Esophagus squamous epithelium (tissue), 5 donors: ENCODE results near the gene NUBP1. TPM values are rescaled to one million over a fixed set of nuclear protein-coding genes. Genes with fewer than 3 reads are reported as not detected.
"Not testable (repeated sequence)": the region's sequence is repeated elsewhere in the genome, so short reads cannot be mapped to it uniquely, and the experiment has no call there.

Experiments
- DNase-seq: peaks from one replicate; lab custom pipeline; 2025; lab: John Stamatoyannopoulos, UW
- H3K27ac ChIP-seq, 4 donors: fragments of 200-600 bp; sonication (generic); one replicate each; pipeline ENCODE4 v1.5.1; 2016 to 2019; ENCODE audit warnings: mild to moderate bottlenecking in 1 of 4
- H3K27me3 ChIP-seq, 4 donors: fragments of 200-600 bp; sonication (generic); 1 replicate in 3 of 4; 2 replicates in 1 of 4; pipeline versions ENCODE4 v1.5.1 to v1.6.0; 2017 to 2021; ENCODE audit warnings: antibody characterized with exemption in 1 of 4
- H3K36me3 ChIP-seq, 3 donors: fragments of 200-600 bp; sonication (generic); one replicate each; pipeline ENCODE4 v1.5.1; 2016 to 2019
- H3K4me1 ChIP-seq, 3 donors: fragments of 200-600 bp; sonication (generic); one replicate each; pipeline ENCODE4 v1.5.1; 2017 to 2019
- H3K4me3 ChIP-seq, 4 donors: fragments of 200-600 bp; sonication (generic); 1 replicate in 3 of 4; 2 replicates in 1 of 4; pipeline ENCODE4 v1.5.1; 2016 to 2019; ENCODE audit warnings: mild to moderate bottlenecking in 2 of 4, moderate library complexity in 1 of 4
- H3K9me3 ChIP-seq, 3 donors: fragments of 200-600 bp; sonication (generic); one replicate each; pipeline ENCODE4 v1.5.1; 2016 to 2019
- CTCF ChIP-seq, 6 experiments: fragments of 450-650 bp in 4 of 6; fragments of 200-600 bp in 2 of 6; sonication (generic) in 2 of 6; IDR thresholded peaks; one replicate each; pipeline ENCODE4 v1.5.1; 2016 to 2019; ENCODE audit warnings: antibody characterized with exemption in 6 of 6, mild to moderate bottlenecking in 4 of 6, moderate library complexity in 4 of 6
- POLR2A ChIP-seq, 4 donors: fragments of 450-650 bp; IDR thresholded peaks; one replicate each; pipeline ENCODE4 v1.6.1; 2017; ENCODE audit warnings: antibody characterized with exemption in 4 of 4, mild to moderate bottlenecking in 4 of 4, moderate library complexity in 3 of 4
- WGBS, 2 donors: methylation state at CpG; one replicate each; pipeline ENCODE4 v1.1.5; 2018; 5-methylcytosine and 5-hydroxymethylcytosine counted together
- intact Hi-C: fragments of 100-400 bp; cut with DNase I; formaldehyde crosslinking; loops from one replicate; pipeline ENCODE4 v1.15.0; 2022
- total RNA-seq, 4 donors: library from RNA; depleted of rRNA; stranded (reverse); fragments of >200 nt; gene quantifications; one replicate each; pipeline ENCODE4 v1.1.0, GENCODE V29; 2016
- donor health status: DM: yes; HTN: yes; CAD: no.

Gene NUBP1
- total RNA-seq, 4 donors from 2014 or later, result 18.9 to 25.6 (median 21.1) TPM

DNA sequence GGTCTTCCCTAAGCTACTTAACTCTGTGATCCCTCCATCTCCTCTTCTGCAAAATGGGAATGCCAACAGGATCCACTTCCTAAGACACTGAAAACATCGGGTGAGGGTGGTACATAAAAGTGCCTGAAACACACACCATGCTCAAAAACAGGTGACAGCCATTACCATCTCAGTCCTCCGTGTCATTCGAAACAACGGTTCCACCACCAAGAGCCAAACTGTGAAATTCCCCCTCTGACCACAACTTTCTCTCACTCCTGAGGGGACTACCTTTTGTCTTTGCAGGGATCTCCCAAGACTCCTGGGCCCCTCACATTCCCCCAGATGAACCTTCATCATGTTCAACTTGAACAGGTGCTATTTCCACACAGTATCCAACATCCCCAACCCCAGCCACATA, 37.0 kb downstream of the NUBP1 start:
- no peaks in the 10 kb centered on the region for H3K27me3 ChIP-seq
- WGBS, 2 donors, result 71 to 88% methylated on average over 4 of the region's 4 CpGs
- peaks cover 0 to 14% (median 4%) of the 10 kb centered on the region in 3 donors for H3K4me1 ChIP-seq
- no peaks in the 10 kb centered on the region for H3K9me3 ChIP-seq
- TF ChIP-seq CTCF (IDR thresholded peaks at IDR 0.05), result no peak
- no peak for TF ChIP-seq POLR2A (IDR thresholded peaks at IDR 0.05)
- intact Hi-C loops, result no loop called here
- no peak overlapping the region for H3K4me3 ChIP-seq
- no peak overlapping the region for H3K27ac ChIP-seq
- H3K36me3 ChIP-seq, result no peaks in the 10 kb centered on the region
- DNase-seq, result no peak

DNA sequence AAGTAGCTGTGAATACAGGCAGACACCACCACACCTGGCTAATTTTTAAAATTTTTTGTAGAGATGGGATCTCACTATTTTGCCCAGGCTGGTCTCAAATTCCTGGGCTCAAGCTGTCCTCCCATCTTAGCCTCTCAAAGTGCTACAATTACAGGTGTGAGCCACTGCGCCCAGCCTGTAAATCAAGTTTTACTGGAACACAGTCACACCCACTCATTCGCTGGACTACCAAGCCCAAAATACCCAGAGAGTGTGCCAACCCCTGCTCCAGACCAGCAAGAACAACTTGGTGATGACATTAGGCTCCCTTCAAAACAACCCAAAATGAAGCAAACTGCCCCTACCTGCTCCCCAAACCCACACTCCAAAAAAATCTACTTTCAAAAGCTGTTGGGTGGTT, 39.0 kb downstream of the NUBP1 start:
- Histone ChIP-seq H3K27ac (peak overlapping the region in 1 of 4 donors; percentile 41), H3K36me3 (no peaks in the 10 kb centered on the region), H3K9me3 (no peaks in the 10 kb centered on the region), H3K27me3 (no peaks in the 10 kb centered on the region), H3K4me1 (peaks cover 0 to 14% (median 4%) of the 10 kb centered on the region in 3 donors), H3K4me3 (no peak overlapping the region)
- TF ChIP-seq POLR2A (IDR thresholded peaks at IDR 0.05) (no peak), CTCF (IDR thresholded peaks at IDR 0.05) (no peak)
- no peak for DNase-seq
- 29 to 50% methylated on average over 1 of the region's 2 CpGs for WGBS, 2 donors
- intact Hi-C loops, result no loop called here

DNA sequence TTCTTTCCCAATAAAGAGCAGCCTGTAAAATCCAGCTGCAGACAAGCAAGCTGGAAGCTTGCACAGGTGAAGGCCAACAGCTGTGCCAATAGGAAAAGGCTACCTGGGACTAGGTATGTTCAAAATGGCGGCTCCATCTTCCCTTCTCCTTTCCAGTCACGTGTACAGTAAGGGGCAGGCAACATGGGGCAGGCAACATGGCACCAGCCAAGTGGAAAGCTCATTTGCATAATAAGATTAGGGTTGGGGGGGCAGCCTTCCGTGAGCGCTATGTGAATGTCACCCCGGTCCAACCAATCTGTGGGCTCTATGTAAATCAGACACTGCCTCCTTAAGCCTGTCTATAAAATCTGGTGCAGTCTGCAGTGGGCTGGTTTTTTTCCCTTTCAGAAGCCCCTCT, 43.7 kb downstream of the NUBP1 start:
- Histone ChIP-seq H3K27me3 (no peaks in the 10 kb centered on the region), H3K27ac (no peak overlapping the region), H3K9me3 (no peaks in the 10 kb centered on the region), H3K4me3 (no peak overlapping the region), H3K4me1 (peaks cover 0 to 9% (median 2%) of the 10 kb centered on the region in 3 donors), H3K36me3 (no peaks in the 10 kb centered on the region)
- intact Hi-C loops, result no loop called here
- WGBS, 2 donors, result 70 to 88% methylated on average over 5 of the region's 5 CpGs
- no peak for DNase-seq
- TF ChIP-seq POLR2A (IDR thresholded peaks at IDR 0.05) (no peak), CTCF (IDR thresholded peaks at IDR 0.05) (no peak)

GRCh38 chr16:10788630-10789029, 45.0 kb downstream of the NUBP1 start:
- 76 to 87% methylated on average over 3 to 4 of the region's 4 CpGs for WGBS, 2 donors
- intact Hi-C loops, result not testable (repeated sequence)

GRCh38 chr16:10791048-10791447, 47.4 kb downstream of the NUBP1 start:
- H3K27ac ChIP-seq, result no peak overlapping the region
- no peaks in the 10 kb centered on the region for H3K4me1 ChIP-seq
- H3K36me3 ChIP-seq, result no peaks in the 10 kb centered on the region
- 63 to 70% methylated on average over 4 of the region's 4 CpGs for WGBS, 2 donors
- H3K27me3 ChIP-seq, result no peaks in the 10 kb centered on the region
- no peak overlapping the region for H3K4me3 ChIP-seq
- intact Hi-C loops, result no loop called here
- H3K9me3 ChIP-seq, result no peaks in the 10 kb centered on the region
- DNase-seq, result no peak
- TF ChIP-seq CTCF (IDR thresholded peaks at IDR 0.05) (no peak), POLR2A (IDR thresholded peaks at IDR 0.05) (no peak)

More at GRCh38 chr16:10788630-10789029, 45.0 kb downstream of the NUBP1 start:
- H3K4me1 ChIP-seq, H3K4me3 ChIP-seq, DNase-seq, H3K27ac ChIP-seq, H3K36me3 ChIP-seq, H3K9me3 ChIP-seq, H3K27me3 ChIP-seq: not testable (repeated sequence)

GRCh38 chr16:10799736-10800135, 56.1 kb downstream of the NUBP1 start:
- Histone ChIP-seq H3K9me3 (no peaks in the 10 kb centered on the region), H3K27me3 (no peaks in the 10 kb centered on the region), H3K4me1 (no peaks in the 10 kb centered on the region), H3K4me3 (no peak overlapping the region), H3K36me3 (no peaks in the 10 kb centered on the region), H3K27ac (no peak overlapping the region)
- intact Hi-C loops, result no loop called here
- DNase-seq, result no peak
- TF ChIP-seq POLR2A (IDR thresholded peaks at IDR 0.05) (no peak), CTCF (IDR thresholded peaks at IDR 0.05) (no peak)
- 79 to 90% methylated on average over 3 of the region's 3 CpGs for WGBS, 2 donors
